Measurements from ENCODE around the gene TMEM147.

DNA sequence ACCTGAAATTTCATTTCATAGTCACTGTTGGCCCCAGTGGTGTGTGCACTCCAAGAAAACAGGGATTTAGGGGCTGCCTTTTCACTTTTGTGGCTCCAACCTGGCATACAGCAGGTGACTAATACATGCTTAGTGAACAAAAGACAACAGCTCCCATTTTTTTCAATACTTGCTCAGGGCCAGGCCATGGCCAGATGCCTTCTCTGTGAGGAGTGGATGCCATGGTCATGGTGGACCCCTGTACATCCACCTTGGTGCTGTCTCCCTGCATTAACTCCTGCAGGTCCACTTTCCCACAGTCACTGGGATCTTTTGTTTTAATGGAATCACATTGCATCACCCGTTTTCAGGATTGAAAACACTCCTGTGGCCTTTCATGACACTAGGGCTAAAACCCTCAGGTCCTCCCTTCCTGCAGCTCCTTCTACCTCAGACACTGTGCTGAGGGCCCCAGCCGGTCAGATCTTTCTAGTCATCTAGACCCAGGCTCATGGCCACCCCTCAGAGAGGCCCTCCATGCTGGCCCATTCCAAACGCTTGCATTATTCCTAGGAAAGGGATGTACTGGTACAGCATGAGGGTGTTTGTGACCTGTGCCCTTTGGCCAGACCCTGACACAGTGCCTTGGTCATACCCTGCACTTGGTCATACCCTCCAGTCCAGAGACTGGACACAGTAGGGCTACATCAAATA is 1.2 kb upstream of the TMEM147 start:
- TF ChIP-seq, protein P1, sequence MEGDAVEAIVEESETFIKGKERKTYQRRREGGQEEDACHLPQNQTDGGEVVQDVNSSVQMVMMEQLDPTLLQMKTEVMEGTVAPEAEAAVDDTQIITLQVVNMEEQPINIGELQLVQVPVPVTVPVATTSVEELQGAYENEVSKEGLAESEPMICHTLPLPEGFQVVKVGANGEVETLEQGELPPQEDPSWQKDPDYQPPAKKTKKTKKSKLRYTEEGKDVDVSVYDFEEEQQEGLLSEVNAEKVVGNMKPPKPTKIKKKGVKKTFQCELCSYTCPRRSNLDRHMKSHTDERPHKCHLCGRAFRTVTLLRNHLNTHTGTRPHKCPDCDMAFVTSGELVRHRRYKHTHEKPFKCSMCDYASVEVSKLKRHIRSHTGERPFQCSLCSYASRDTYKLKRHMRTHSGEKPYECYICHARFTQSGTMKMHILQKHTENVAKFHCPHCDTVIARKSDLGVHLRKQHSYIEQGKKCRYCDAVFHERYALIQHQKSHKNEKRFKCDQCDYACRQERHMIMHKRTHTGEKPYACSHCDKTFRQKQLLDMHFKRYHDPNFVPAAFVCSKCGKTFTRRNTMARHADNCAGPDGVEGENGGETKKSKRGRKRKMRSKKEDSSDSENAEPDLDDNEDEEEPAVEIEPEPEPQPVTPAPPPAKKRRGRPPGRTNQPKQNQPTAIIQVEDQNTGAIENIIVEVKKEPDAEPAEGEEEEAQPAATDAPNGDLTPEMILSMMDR (IDR thresholded peaks at IDR 0.05), result no peak
- TF ChIP-seq TCF7L2 (IDR thresholded peaks at IDR 0.05; ENCODE audit: low read depth, low read length), result no peak
- TF ChIP-seq, protein P2, sequence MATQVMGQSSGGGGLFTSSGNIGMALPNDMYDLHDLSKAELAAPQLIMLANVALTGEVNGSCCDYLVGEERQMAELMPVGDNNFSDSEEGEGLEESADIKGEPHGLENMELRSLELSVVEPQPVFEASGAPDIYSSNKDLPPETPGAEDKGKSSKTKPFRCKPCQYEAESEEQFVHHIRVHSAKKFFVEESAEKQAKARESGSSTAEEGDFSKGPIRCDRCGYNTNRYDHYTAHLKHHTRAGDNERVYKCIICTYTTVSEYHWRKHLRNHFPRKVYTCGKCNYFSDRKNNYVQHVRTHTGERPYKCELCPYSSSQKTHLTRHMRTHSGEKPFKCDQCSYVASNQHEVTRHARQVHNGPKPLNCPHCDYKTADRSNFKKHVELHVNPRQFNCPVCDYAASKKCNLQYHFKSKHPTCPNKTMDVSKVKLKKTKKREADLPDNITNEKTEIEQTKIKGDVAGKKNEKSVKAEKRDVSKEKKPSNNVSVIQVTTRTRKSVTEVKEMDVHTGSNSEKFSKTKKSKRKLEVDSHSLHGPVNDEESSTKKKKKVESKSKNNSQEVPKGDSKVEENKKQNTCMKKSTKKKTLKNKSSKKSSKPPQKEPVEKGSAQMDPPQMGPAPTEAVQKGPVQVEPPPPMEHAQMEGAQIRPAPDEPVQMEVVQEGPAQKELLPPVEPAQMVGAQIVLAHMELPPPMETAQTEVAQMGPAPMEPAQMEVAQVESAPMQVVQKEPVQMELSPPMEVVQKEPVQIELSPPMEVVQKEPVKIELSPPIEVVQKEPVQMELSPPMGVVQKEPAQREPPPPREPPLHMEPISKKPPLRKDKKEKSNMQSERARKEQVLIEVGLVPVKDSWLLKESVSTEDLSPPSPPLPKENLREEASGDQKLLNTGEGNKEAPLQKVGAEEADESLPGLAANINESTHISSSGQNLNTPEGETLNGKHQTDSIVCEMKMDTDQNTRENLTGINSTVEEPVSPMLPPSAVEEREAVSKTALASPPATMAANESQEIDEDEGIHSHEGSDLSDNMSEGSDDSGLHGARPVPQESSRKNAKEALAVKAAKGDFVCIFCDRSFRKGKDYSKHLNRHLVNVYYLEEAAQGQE (IDR thresholded peaks at IDR 0.05; ENCODE audit: insufficient read depth in 1 of 2, low read depth in 2 of 2, low read length in 1 of 2), result no peak

Measured in Panc1 (cell line).